Thyroid gland (tissue), 4 donors: Measurements from ENCODE around the gene HTR3A.

ENCODE experiments used
- POLR2A ChIP-seq, 2 donors: fragments of 450-650 bp; IDR thresholded peaks; one replicate each; pipeline ENCODE4 v1.6.1; 2017; ENCODE audit warnings: antibody characterized with exemption in 2 of 2, mild to moderate bottlenecking in 2 of 2, moderate library complexity in 1 of 2
- TF ChIP-seq, protein P1 (sequence below), 6 experiments: fragments of 200-600 bp in 3 of 6; fragments of 450-650 bp in 3 of 6; sonication (generic) in 3 of 6; IDR thresholded peaks; one replicate each; pipeline ENCODE4 v1.5.1; 2016 to 2019; ENCODE audit warnings: antibody characterized with exemption in 6 of 6, mild to moderate bottlenecking in 2 of 6, inconsistent platforms in 1 of 6, moderate library complexity in 1 of 6

DNA sequence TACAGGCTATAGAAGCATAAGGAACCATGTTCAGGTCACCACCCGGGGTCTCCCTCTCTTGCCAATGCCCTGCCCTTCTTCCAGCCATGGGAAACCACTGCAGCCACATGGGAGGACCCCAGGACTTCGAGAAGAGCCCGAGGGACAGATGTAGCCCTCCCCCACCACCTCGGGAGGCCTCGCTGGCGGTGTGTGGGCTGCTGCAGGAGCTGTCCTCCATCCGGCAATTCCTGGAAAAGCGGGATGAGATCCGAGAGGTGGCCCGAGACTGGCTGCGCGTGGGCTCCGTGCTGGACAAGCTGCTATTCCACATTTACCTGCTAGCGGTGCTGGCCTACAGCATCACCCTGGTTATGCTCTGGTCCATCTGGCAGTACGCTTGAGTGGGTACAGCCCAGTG is 14.5 kb downstream of the HTR3A start:
- TF ChIP-seq POLR2A (IDR thresholded peaks at IDR 0.05), result no peak
- TF ChIP-seq, protein P1, sequence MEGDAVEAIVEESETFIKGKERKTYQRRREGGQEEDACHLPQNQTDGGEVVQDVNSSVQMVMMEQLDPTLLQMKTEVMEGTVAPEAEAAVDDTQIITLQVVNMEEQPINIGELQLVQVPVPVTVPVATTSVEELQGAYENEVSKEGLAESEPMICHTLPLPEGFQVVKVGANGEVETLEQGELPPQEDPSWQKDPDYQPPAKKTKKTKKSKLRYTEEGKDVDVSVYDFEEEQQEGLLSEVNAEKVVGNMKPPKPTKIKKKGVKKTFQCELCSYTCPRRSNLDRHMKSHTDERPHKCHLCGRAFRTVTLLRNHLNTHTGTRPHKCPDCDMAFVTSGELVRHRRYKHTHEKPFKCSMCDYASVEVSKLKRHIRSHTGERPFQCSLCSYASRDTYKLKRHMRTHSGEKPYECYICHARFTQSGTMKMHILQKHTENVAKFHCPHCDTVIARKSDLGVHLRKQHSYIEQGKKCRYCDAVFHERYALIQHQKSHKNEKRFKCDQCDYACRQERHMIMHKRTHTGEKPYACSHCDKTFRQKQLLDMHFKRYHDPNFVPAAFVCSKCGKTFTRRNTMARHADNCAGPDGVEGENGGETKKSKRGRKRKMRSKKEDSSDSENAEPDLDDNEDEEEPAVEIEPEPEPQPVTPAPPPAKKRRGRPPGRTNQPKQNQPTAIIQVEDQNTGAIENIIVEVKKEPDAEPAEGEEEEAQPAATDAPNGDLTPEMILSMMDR (IDR thresholded peaks at IDR 0.05), result no peak
